Measurements from ENCODE around the gene LRP1. TPM values are rescaled to one million over a fixed set of nuclear protein-coding genes. Genes with fewer than 3 reads are reported as not detected.

The LRP1 gene
- total and polyA plus RNA-seq, 2 of the 4 experiments (the other 2 are of a cell fraction): 73.1 to 142 TPM

- Histone ChIP-seq H3K4me2 (ENCODE audit: low read depth, low read length) (no peak overlapping the region), H2BK15ac (ENCODE audit: low read depth, low read length) (no peak overlapping the region), H4K8ac (ENCODE audit: low read depth in 2 of 2, low read length in 2 of 2) (peak overlapping the region in 1 of 2 experiments; percentile 45; a peak in 1 of 4 replicates), H3K23ac (ENCODE audit: low read depth, low read length) (peak overlapping the region; percentile 31; the same call in 1 of the 2 replicates), H3K27me3 (ENCODE audit: control insufficient read depth, insufficient read depth, low read length) (no peaks in the 10 kb centered on the region), H3K27ac (ENCODE audit: insufficient read depth, low read length) (no peak overlapping the region), H2BK5ac (ENCODE audit: low read depth, low read length, poor library complexity, severe bottlenecking) (peak overlapping the region; percentile 3), H4K91ac (ENCODE audit: insufficient read depth, low read depth, low read length) (no peak overlapping the region), H2BK120ac (ENCODE audit: low read depth, low read length) (no peak overlapping the region), H3K18ac (ENCODE audit: low read depth, low read length) (no peak overlapping the region), H2AFZ (replicated peaks; ENCODE audit: low read length, poor library complexity) (peak overlapping the region; percentile 68), H3K9ac (ENCODE audit: low read depth, low read length) (no peak overlapping the region), H3K4ac (ENCODE audit: low read depth, low read length) (peak overlapping the region; percentile 66; the same call in 1 of the 2 replicates), H4K5ac (ENCODE audit: low read depth, low read length) (no peak overlapping the region), H3K36me3 (ENCODE audit: control insufficient read depth, insufficient read depth, low read length) (peaks cover 80% of the 10 kb centered on the region), H2AK9ac (replicated peaks; ENCODE audit: low read depth, low read length, poor library complexity) (peak overlapping the region; percentile 92), H4K20me1 (ENCODE audit: insufficient read depth, low read length) (peaks cover 43% of the 10 kb centered on the region), H3K4me3 (ENCODE audit: insufficient read depth, low read depth, low read length) (no peak overlapping the region), H3K4me1 (ENCODE audit: control insufficient read depth, insufficient read depth, low read length) (peaks cover 12% of the 10 kb centered on the region), H3K56ac (ENCODE audit: extremely low read depth, insufficient read depth, low read length) (no peak overlapping the region), H3K79me1 (ENCODE audit: low read depth in 1 of 2, low read length in 2 of 2) (peaks cover 5 to 54% of the 10 kb centered on the region in 2 experiments), H3K9me1 (ENCODE audit: insufficient read depth, low read length) (peaks cover 6% of the 10 kb centered on the region; the same call in 1 of the 2 replicates), H3K9me3 (ENCODE audit: control insufficient read depth, insufficient read depth, low read length) (no peaks in the 10 kb centered on the region), H2AK5ac (ENCODE audit: low read depth, low read length) (peak overlapping the region; percentile 36; the same call in 1 of the 2 replicates), H3K14ac (replicated peaks; ENCODE audit: low read depth, low read length) (no peak overlapping the region), H2BK20ac (ENCODE audit: low read depth, low read length) (no peak overlapping the region)
- CTCF ChIA-PET: interaction anchor here (1.0 kb wide), 1 partner anchor 9 kb away, joined by 3 read pairs; no protein-coding TSS in a partner anchor
- DNase-seq (peak; percentile 90), ATAC-seq (ENCODE audit: low read depth) (peak; percentile 66)
- intact Hi-C loops (cut with micrococcal nuclease): no loop called here
- in situ Hi-C loops (cut with MboI; ENCODE audit: low sequenced_read_pairs): no loop called here
- BruUV-seq (replicated peaks): no TSS peak
- dilution Hi-C loops (cut with HindIII; ENCODE audit: low sequenced_read_pairs, unreplicated experiment): no loop called here
- POLR2A ChIA-PET (ENCODE audit: unreplicated experiment): no interaction called here
- WGBS, 2 experiments (ENCODE audit: extremely low coverage in 2 of 2, insufficient read length in 1 of 2): no CpG with 5 or more reads among the region's 10 CpGs
- peak; percentile 41; the same call in 1 of the 2 replicates for TF ChIP-seq FOS (IDR thresholded peaks at IDR 0.05; ENCODE audit: low read depth, low read length)
- no peak for TF ChIP-seq POLR2A (IDR thresholded peaks at IDR 0.05; ENCODE audit: low read depth, low read length)
- TF ChIP-seq CHD1 (IDR thresholded peaks at IDR 0.05; ENCODE audit: low read depth, low read length): no peak
- TF ChIP-seq BHLHE40 (IDR thresholded peaks at IDR 0.05; ENCODE audit: low read depth, low read length): 0 out of 2 replicates have a peak, but pooled peaks have one; percentile 3
- 0 out of 2 replicates have a peak, but pooled peaks have one; percentile 60 for TF ChIP-seq MXI1 (IDR thresholded peaks at IDR 0.05; ENCODE audit: borderline replicate concordance, low read depth, low read length)
- TF ChIP-seq NFE2L2 (IDR thresholded peaks at IDR 0.05; ENCODE audit: low read depth, low read length): peak; percentile 64
- no peak for TF ChIP-seq MAZ (IDR thresholded peaks at IDR 0.05; ENCODE audit: borderline replicate concordance, low read depth, low read length)
- TF ChIP-seq CTCF (conservative IDR thresholded peaks at IDR 0.05; ENCODE audit: low read depth, low read length): no peak
- TF ChIP-seq RAD21 (IDR thresholded peaks at IDR 0.05; ENCODE audit: low read length): 0 out of 2 replicates have a peak, but pooled peaks have one; percentile 4
- TF ChIP-seq RFX5 (IDR thresholded peaks at IDR 0.05; ENCODE audit: low read depth, low read length): no peak
- TF ChIP-seq RCOR1 (IDR thresholded peaks at IDR 0.05; ENCODE audit: insufficient replicate concordance, low read length): peak; percentile 91
- peak; percentile 80 for TF ChIP-seq MAFK (IDR thresholded peaks at IDR 0.05; ENCODE audit: low read depth, low read length)
- no peak for TF ChIP-seq CEBPB (IDR thresholded peaks at IDR 0.05; ENCODE audit: low read depth, low read length)
- peak; percentile 8; the same call in 1 of the 2 replicates for TF ChIP-seq SMC3 (IDR thresholded peaks at IDR 0.05; ENCODE audit: low read depth, low read length)
- TF ChIP-seq USF2 (IDR thresholded peaks at IDR 0.05; ENCODE audit: low read depth, low read length): no peak
- TF ChIP-seq ELK1 (IDR thresholded peaks at IDR 0.05; ENCODE audit: borderline replicate concordance, low read depth, low read length): no peak
These were observed 38.7 kb downstream of the LRP1 start for GRCh38 chr12:57166971-57167371.

All from IMR-90 (cell line).